Activated CD8-positive, alpha-beta memory T cell treated with anti-CD3 and anti-CD28 coated beads, Interleukin-2, amount 10 ng/mL, durations not matched to agents 7 days and 5 days (primary cell): ENCODE measurements around the gene C14orf119. TPM values are rescaled to one million over a fixed set of nuclear protein-coding genes. Genes with fewer than 3 reads are reported as not detected.

Source experiments
- ATAC-seq: fragments of 150-1000 bp; cut with Tn5 transposase; one replicate; pipeline ENCODE4 v1.10.0; 2021; ENCODE audit warnings: moderate library complexity
- CTCF ChIA-PET: fragments of 350-600 bp; sonication (Branson Sonifier 250); formaldehyde crosslinking; loops from one replicate; lab custom pipeline; 2021; ENCODE audit warnings: antibody characterized with exemption; lab: Charles Lee
- DNase-seq: peaks from one replicate; pipeline ENCODE4 v3.0.0-alpha.2; 2020
- H3K27ac Mint-ChIP-seq: one replicate; pipeline ENCODE4 v1.8.0; 2021; ENCODE audit warnings: mild to moderate bottlenecking, mixed read lengths
- H3K27me3 Mint-ChIP-seq: one replicate; pipeline ENCODE4 v1.8.0; 2021; ENCODE audit warnings: mixed read lengths
- H3K36me3 Mint-ChIP-seq: one replicate; pipeline ENCODE4 v1.8.0; 2021; ENCODE audit warnings: mild to moderate bottlenecking, mixed read lengths
- H3K4me1 Mint-ChIP-seq: one replicate; pipeline ENCODE4 v1.8.0; 2021; ENCODE audit warnings: mixed read lengths
- H3K4me3 Mint-ChIP-seq: one replicate; pipeline ENCODE4 v1.8.0; 2021; ENCODE audit warnings: mild to moderate bottlenecking, moderate library complexity, mixed read lengths
- H3K9me3 Mint-ChIP-seq: one replicate; pipeline ENCODE4 v1.8.0; 2022; ENCODE audit warnings: low read depth, mixed read lengths
- total RNA-seq, 2 experiments: library from RNA; stranded (reverse); gene quantifications; one replicate each; pipeline ENCODE4 v1.2.3, GENCODE V29; 2021

The C14orf119 gene
- total RNA-seq, 2 experiments from 2014 or later = 44.6 to 53.2 TPM

- CTCF ChIA-PET = interaction anchor here (0.7 to 3.4 kb wide), 6 partner anchors 10 to 183 kb away, joined by 3 to 25 read pairs (median 10); no protein-coding TSS in a partner anchor
- no peaks in the 10 kb centered on the region for H3K9me3 Mint-ChIP-seq
- H3K36me3 Mint-ChIP-seq = no peaks in the 10 kb centered on the region
- no peak overlapping the region for H3K27ac Mint-ChIP-seq
- peaks cover 16% of the 10 kb centered on the region for H3K4me1 Mint-ChIP-seq
- no peak overlapping the region for H3K4me3 Mint-ChIP-seq
- H3K27me3 Mint-ChIP-seq = peaks cover 3% of the 10 kb centered on the region
- no peak for DNase-seq
- ATAC-seq = no peak
Measured at GRCh38 chr14:23110579-23111365, 15.5 kb downstream of the C14orf119 start.

GRCh38 chr14:23112359-23113178 is 17.3 kb downstream of the C14orf119 start:
- Mint-ChIP-seq H3K27me3 (peaks cover 3% of the 10 kb centered on the region), H3K4me3 (no peak overlapping the region), H3K36me3 (no peaks in the 10 kb centered on the region), H3K27ac (no peak overlapping the region), H3K9me3 (no peaks in the 10 kb centered on the region), H3K4me1 (peaks cover 16% of the 10 kb centered on the region)
- CTCF ChIA-PET = interaction anchor here (1.0 to 3.3 kb wide), 7 partner anchors 8 to 74 kb away, joined by 3 to 23 read pairs (median 4); no protein-coding TSS in a partner anchor
- DNase-seq = no peak
- peak; percentile 38 for ATAC-seq

- Mint-ChIP-seq H3K4me3 (no peak overlapping the region), H3K27ac (no peak overlapping the region), H3K36me3 (no peaks in the 10 kb centered on the region), H3K27me3 (peaks cover 3% of the 10 kb centered on the region), H3K4me1 (peaks cover 21% of the 10 kb centered on the region), H3K9me3 (no peaks in the 10 kb centered on the region)
- ATAC-seq = no peak
- CTCF ChIA-PET = interaction anchor here (1.3 to 3.3 kb wide), 3 partner anchors 7 to 73 kb away, joined by 3 to 23 read pairs (median 6); no protein-coding TSS in a partner anchor
- no peak for DNase-seq
Measured at GRCh38 chr14:23113431-23114119, 18.3 kb downstream of the C14orf119 start.

GRCh38 chr14:23114120-23114458 is 18.8 kb downstream of the C14orf119 start:
- no peak overlapping the region for H3K27ac Mint-ChIP-seq
- DNase-seq (no peak), ATAC-seq (no peak)
- no peak overlapping the region for H3K4me3 Mint-ChIP-seq
- no peaks in the 10 kb centered on the region for H3K36me3 Mint-ChIP-seq
- CTCF ChIA-PET = interaction anchor here (1.0 to 2.0 kb wide), 2 partner anchors 70 to 73 kb away, joined by 3 to 6 read pairs; no protein-coding TSS in a partner anchor
- H3K9me3 Mint-ChIP-seq = no peaks in the 10 kb centered on the region
- H3K27me3 Mint-ChIP-seq = peaks cover 3% of the 10 kb centered on the region
- peaks cover 24% of the 10 kb centered on the region for H3K4me1 Mint-ChIP-seq

GRCh38 chr14:23114669-23115038 is 19.3 kb downstream of the C14orf119 start:
- CTCF ChIA-PET = interaction anchor here (1.0 to 2.0 kb wide), 2 partner anchors 69 to 72 kb away, joined by 3 to 6 read pairs; no protein-coding TSS in a partner anchor
- no peaks in the 10 kb centered on the region for H3K36me3 Mint-ChIP-seq
- no peak for DNase-seq
- H3K9me3 Mint-ChIP-seq = no peaks in the 10 kb centered on the region
- H3K4me3 Mint-ChIP-seq = no peak overlapping the region
- no peak for ATAC-seq
- H3K4me1 Mint-ChIP-seq = peaks cover 29% of the 10 kb centered on the region
- no peak overlapping the region for H3K27ac Mint-ChIP-seq
- H3K27me3 Mint-ChIP-seq = peaks cover 3% of the 10 kb centered on the region

- Mint-ChIP-seq H3K9me3 (no peaks in the 10 kb centered on the region), H3K27me3 (peaks cover 3% of the 10 kb centered on the region), H3K4me1 (peaks cover 35% of the 10 kb centered on the region), H3K36me3 (no peaks in the 10 kb centered on the region), H3K27ac (no peak overlapping the region), H3K4me3 (no peak overlapping the region)
- ATAC-seq (no peak), DNase-seq (no peak)
- CTCF ChIA-PET = interaction anchor here (1.0 kb wide), 1 partner anchor 69 kb away, joined by 3 read pairs; no protein-coding TSS in a partner anchor
Measured at GRCh38 chr14:23115039-23115731, 19.9 kb downstream of the C14orf119 start.

- no peaks in the 10 kb centered on the region for H3K9me3 Mint-ChIP-seq
- no peaks in the 10 kb centered on the region for H3K36me3 Mint-ChIP-seq
- DNase-seq (no peak), ATAC-seq (no peak)
- CTCF ChIA-PET = no interaction called here
- H3K4me1 Mint-ChIP-seq = peaks cover 42% of the 10 kb centered on the region
- no peak overlapping the region for H3K4me3 Mint-ChIP-seq
- no peak overlapping the region for H3K27ac Mint-ChIP-seq
- H3K27me3 Mint-ChIP-seq = peaks cover 3% of the 10 kb centered on the region
Measured at GRCh38 chr14:23115918-23116317, 20.6 kb downstream of the C14orf119 start.

GRCh38 chr14:23117371-23118020 is 22.2 kb downstream of the C14orf119 start:
- H3K27me3 Mint-ChIP-seq = peaks cover 3% of the 10 kb centered on the region
- peaks cover 50% of the 10 kb centered on the region for H3K4me1 Mint-ChIP-seq
- ATAC-seq (no peak), DNase-seq (no peak)
- H3K9me3 Mint-ChIP-seq = no peaks in the 10 kb centered on the region
- H3K36me3 Mint-ChIP-seq = no peaks in the 10 kb centered on the region
- CTCF ChIA-PET = no interaction called here
- H3K4me3 Mint-ChIP-seq = no peak overlapping the region
- H3K27ac Mint-ChIP-seq = no peak overlapping the region

- Mint-ChIP-seq H3K9me3 (no peaks in the 10 kb centered on the region), H3K27ac (peak within 1 kb of the TSS; percentile 91), H3K36me3 (no peaks in the 10 kb centered on the region), H3K27me3 (peaks cover 3% of the 10 kb centered on the region), H3K4me3 (peak within 1 kb of the TSS; percentile 33), H3K4me1 (peaks cover 46% of the 10 kb centered on the region)
- ATAC-seq (no peak), DNase-seq (no peak)
- CTCF ChIA-PET = interaction anchor here (0.6 to 6.8 kb wide), 10 partner anchors 7 to 262 kb away, joined by 3 to 285 read pairs (median 14); partner anchors contain the start of genes ACIN1, C14orf119 and SLC7A8
Measured at GRCh38 chr14:23118506-23119362, 23.4 kb downstream of the C14orf119 start, which contains the start of gene CEBPE. CEBPE (minus strand) TSS chr14:23119255; CDS start chr14:23119091, 164 bp downstream.

GRCh38 chr14:23119363-23120327 is 24.3 kb downstream of the C14orf119 start:
- no peaks in the 10 kb centered on the region for H3K9me3 Mint-ChIP-seq
- H3K36me3 Mint-ChIP-seq = no peaks in the 10 kb centered on the region
- CTCF ChIA-PET = interaction anchor here (0.6 to 6.8 kb wide), 31 partner anchors 8 to 434 kb away, joined by 3 to 285 read pairs (median 5); partner anchors contain the start of genes ACIN1, C14orf119, CIROP and HOMEZ
- peaks cover 42% of the 10 kb centered on the region for H3K4me1 Mint-ChIP-seq
- DNase-seq = peak; percentile 66
- no peaks in the 10 kb centered on the region for H3K27me3 Mint-ChIP-seq
- peak; percentile 52 for ATAC-seq
- H3K4me3 Mint-ChIP-seq = peak overlapping the region; percentile 33
- peak overlapping the region; percentile 91 for H3K27ac Mint-ChIP-seq
